IMR-90 (cell line): Measurements from ENCODE around the gene ST3GAL3. TPM values are rescaled to one million over a fixed set of nuclear protein-coding genes. Genes with fewer than 3 reads are reported as not detected.

Experiments
- ATAC-seq: fragments of 200-7000 bp; cut with Tn5 transposase; 2 replicates; pipeline ENCODE4 v1.9.1; 2020; ENCODE audit warnings: low read depth, mild to moderate bottlenecking, moderate library complexity
- BruUV-seq: library from RNA; stranded (reverse); fragments of 400-500 nt; replicated peaks from 2 replicates; lab custom pipeline; 2021; lab: Mats Ljungman, UMichigan
- CTCF ChIA-PET: fragments of 300-600 bp; formaldehyde crosslinking; extraction: SDS; loops from one replicate; lab custom pipeline; 2021; ENCODE audit warnings: antibody characterized with exemption; lab: Yijun Ruan, JAX
- POLR2A ChIA-PET: fragments of 300-600 bp; sonication (Branson Sonifier 250); formaldehyde crosslinking; loops from one replicate; lab custom pipeline; 2022; ENCODE audit warnings: antibody characterized with exemption; ENCODE audit not compliant: unreplicated experiment; lab: Charles Lee
- DNase-seq: peaks from one replicate; pipeline ENCODE4 v3.0.0; 2013
- H2AFZ ChIP-seq: replicated peaks from 2 replicates; pipeline ENCODE3; 2013; ENCODE audit warnings: low read length, mild to moderate bottlenecking; ENCODE audit not compliant: poor library complexity
- H2AK5ac ChIP-seq: 2 replicates; pipeline ENCODE4 v1.6.1; 2013; ENCODE audit warnings: low read depth, low read length, inconsistent platforms
- H2AK9ac ChIP-seq: replicated peaks from 2 replicates; pipeline ENCODE3; 2013; ENCODE audit warnings: mild to moderate bottlenecking, low read depth, low read length, moderate library complexity; ENCODE audit not compliant: poor library complexity
- H2BK120ac ChIP-seq: 2 replicates; pipeline ENCODE4 v1.6.1; 2013; ENCODE audit warnings: low read depth, low read length, inconsistent platforms
- H2BK15ac ChIP-seq: 3 replicates; pipeline ENCODE4 v1.6.1; 2013; ENCODE audit warnings: low read depth, low read length, inconsistent platforms
- H2BK20ac ChIP-seq: 2 replicates; pipeline ENCODE4 v1.6.1; 2013; ENCODE audit warnings: low read depth, mild to moderate bottlenecking, inconsistent platforms, low read length, moderate library complexity
- H2BK5ac ChIP-seq: 2 replicates; pipeline ENCODE4 v1.6.1; 2013; ENCODE audit warnings: mild to moderate bottlenecking, low read depth, low read length, inconsistent platforms; ENCODE audit not compliant: poor library complexity, severe bottlenecking
- H3K14ac ChIP-seq: replicated peaks from 2 replicates; pipeline ENCODE4 v1.6.1; 2013; ENCODE audit warnings: low read depth, low read length, inconsistent platforms
- H3K18ac ChIP-seq: 2 replicates; pipeline ENCODE4 v1.6.1; 2013; ENCODE audit warnings: low read depth, low read length, control low read depth
- H3K23ac ChIP-seq: 2 replicates; pipeline ENCODE4 v1.6.1; 2013; ENCODE audit warnings: low read depth, low read length, inconsistent platforms
- H3K27ac ChIP-seq: 2 replicates; pipeline ENCODE4 v1.5.1; 2013; ENCODE audit warnings: mild to moderate bottlenecking, control low read depth, low read length; ENCODE audit not compliant: insufficient read depth
- H3K27me3 ChIP-seq: 2 replicates; pipeline ENCODE4 v1.6.1; 2013; ENCODE audit warnings: low read length; ENCODE audit not compliant: control insufficient read depth, insufficient read depth
- H3K36me3 ChIP-seq: 2 replicates; pipeline ENCODE4 v1.6.1; 2013; ENCODE audit warnings: low read length, mixed read lengths; ENCODE audit not compliant: control insufficient read depth, insufficient read depth
- H3K4ac ChIP-seq: 2 replicates; pipeline ENCODE4 v1.6.1; 2013; ENCODE audit warnings: low read depth, low read length, inconsistent platforms
- H3K4me1 ChIP-seq: 2 replicates; pipeline ENCODE4 v1.6.1; 2013; ENCODE audit warnings: low read length, mixed read lengths; ENCODE audit not compliant: control insufficient read depth, insufficient read depth
- H3K4me2 ChIP-seq: 2 replicates; pipeline ENCODE4 v1.6.1; 2013; ENCODE audit warnings: low read depth, mild to moderate bottlenecking, control low read depth, low read length, moderate library complexity
- H3K4me3 ChIP-seq: 2 replicates; pipeline ENCODE4 v1.5.1; 2013; ENCODE audit warnings: low read depth, mild to moderate bottlenecking, control low read depth, low read length, moderate library complexity; ENCODE audit not compliant: insufficient read depth
- H3K56ac ChIP-seq: 2 replicates; pipeline ENCODE4 v1.6.1; 2013; ENCODE audit warnings: low read length, inconsistent platforms; ENCODE audit not compliant: insufficient read depth; ENCODE audit errors: extremely low read depth
- H3K79me1 ChIP-seq, 2 experiments: 2 replicates each; pipeline ENCODE4 v1.6.1; 2013; ENCODE audit warnings: low read length in 2 of 2, inconsistent platforms in 1 of 2, low read depth in 1 of 2
- H3K9ac ChIP-seq: 2 replicates; pipeline ENCODE4 v1.6.1; 2013; ENCODE audit warnings: low read depth, low read length, control low read depth
- H3K9me1 ChIP-seq: 2 replicates; pipeline ENCODE4 v1.6.1; 2013; ENCODE audit warnings: low read length, inconsistent platforms; ENCODE audit not compliant: insufficient read depth
- H3K9me3 ChIP-seq: 2 replicates; pipeline ENCODE4 v1.6.1; 2013; ENCODE audit warnings: low read length; ENCODE audit not compliant: control insufficient read depth, insufficient read depth
- H4K20me1 ChIP-seq: 2 replicates; pipeline ENCODE4 v1.6.1; 2013; ENCODE audit warnings: low read length, inconsistent platforms; ENCODE audit not compliant: insufficient read depth
- H4K5ac ChIP-seq: 2 replicates; pipeline ENCODE4 v1.6.1; 2013; ENCODE audit warnings: mild to moderate bottlenecking, low read depth, low read length, control low read depth
- H4K8ac ChIP-seq, 2 experiments: 2 replicates each; pipeline ENCODE4 v1.6.1; 2013; ENCODE audit warnings: low read depth in 2 of 2, low read length in 2 of 2, control low read depth in 1 of 2, inconsistent platforms in 1 of 2
- H4K91ac ChIP-seq: 2 replicates; pipeline ENCODE4 v1.6.1; 2013; ENCODE audit warnings: low read depth, low read length, inconsistent platforms; ENCODE audit not compliant: insufficient read depth
- BHLHE40 ChIP-seq: fragments of 150-350 bp; IDR thresholded peaks from 2 replicates; pipeline ENCODE4 v1.6.1; 2016; ENCODE audit warnings: mild to moderate bottlenecking, low read depth, low read length
- CEBPB ChIP-seq: IDR thresholded peaks from 2 replicates; pipeline ENCODE4 v1.6.1; 2012; ENCODE audit warnings: low read depth, low read length, improper control_type of control experiment
- FOS ChIP-seq: fragments of 150-350 bp; IDR thresholded peaks from 2 replicates; pipeline ENCODE4 v1.6.1; 2016; ENCODE audit warnings: low read depth, low read length
- MAFK ChIP-seq: IDR thresholded peaks from 2 replicates; pipeline ENCODE4 v1.6.1; 2012; ENCODE audit warnings: low read depth, low read length, improper control_type of control experiment
- MAZ ChIP-seq: IDR thresholded peaks from 2 replicates; pipeline ENCODE4 v1.6.1; 2012; ENCODE audit warnings: low read depth, mild to moderate bottlenecking, low read length, improper control_type of control experiment, moderate library complexity, borderline replicate concordance
- MXI1 ChIP-seq: IDR thresholded peaks from 2 replicates; pipeline ENCODE4 v1.6.1; 2012; ENCODE audit warnings: low read depth, mild to moderate bottlenecking, low read length, moderate library complexity, borderline replicate concordance
- NFE2L2 ChIP-seq: fragments of 150-350 bp; IDR thresholded peaks from 2 replicates; pipeline ENCODE4 v1.6.1; 2016; ENCODE audit warnings: low read depth, mild to moderate bottlenecking, low read length
- POLR2A ChIP-seq: IDR thresholded peaks from 2 replicates; pipeline ENCODE4 v1.6.1; 2012; ENCODE audit warnings: mild to moderate bottlenecking, low read depth, low read length
- RAD21 ChIP-seq: IDR thresholded peaks from 2 replicates; pipeline ENCODE4 v1.6.1; 2012; ENCODE audit warnings: low read length, improper control_type of control experiment
- RCOR1 ChIP-seq: IDR thresholded peaks from 2 replicates; pipeline ENCODE4 v1.6.1; 2012; ENCODE audit warnings: mild to moderate bottlenecking, low read length, improper control_type of control experiment; ENCODE audit not compliant: insufficient replicate concordance
- RFX5 ChIP-seq: IDR thresholded peaks from 2 replicates; pipeline ENCODE4 v1.8.0; 2012; ENCODE audit warnings: low read depth, mild to moderate bottlenecking, low read length, moderate library complexity
- SMC3 ChIP-seq: fragments of 150-350 bp; IDR thresholded peaks from 2 replicates; pipeline ENCODE4 v1.6.1; 2016; ENCODE audit warnings: low read depth, mild to moderate bottlenecking, antibody characterized with exemption, low read length, moderate library complexity
- USF2 ChIP-seq: fragments of 150-350 bp; IDR thresholded peaks from 2 replicates; pipeline ENCODE4 v1.6.1; 2017; ENCODE audit warnings: mild to moderate bottlenecking, antibody characterized with exemption, low read length, low read depth
- WGBS, 2 experiments: methylation state at CpG; one replicate each; pipeline versions ENCODE4 v1.1.5 to v1.1.7; 2013; ENCODE audit warnings: missing lambda C conversion rate in 2 of 2; ENCODE audit not compliant: insufficient read length in 1 of 2; ENCODE audit errors: extremely low coverage in 2 of 2; 5-methylcytosine and 5-hydroxymethylcytosine counted together
- dilution Hi-C: fragments of 300-500 bp; cut with HindIII; formaldehyde crosslinking; loops from one replicate; pipeline ENCODE4 v1.14.3; 2018; ENCODE audit warnings: low sequenced_read_pairs; ENCODE audit not compliant: unreplicated experiment
- in situ Hi-C: fragments of 300-500 bp; cut with MboI; formaldehyde crosslinking; loops from 3 replicates; pipeline ENCODE4 v1.14.3; 2019; ENCODE audit warnings: low sequenced_read_pairs, inconsistent platforms, mixed read lengths
- intact Hi-C: fragments of 100-400 bp; cut with micrococcal nuclease; formaldehyde crosslinking; loops from 2 replicates; pipeline ENCODE4 v1.10.0; 2022
- polyA plus RNA-seq, 3 experiments: library from polyadenylated mRNA; depleted of rRNA; stranded (reverse); fragments of >200 nt; gene quantifications; 2 replicates each; pipeline ENCODE4 v1.2.3, GENCODE V29; 2012; ENCODE audit warnings: low replicate concordance in 1 of 3
- total RNA-seq: library from RNA; depleted of rRNA; stranded (reverse); fragments of >200 nt; gene quantifications from 2 replicates; pipeline ENCODE4 v1.2.3, GENCODE V29; 2012
- TF ChIP-seq, protein P1 (sequence below): fragments of 150-350 bp; IDR thresholded peaks from 2 replicates; pipeline ENCODE4 v1.6.1; 2016; ENCODE audit warnings: low read depth, mild to moderate bottlenecking, low read length, moderate library complexity, borderline replicate concordance
- TF ChIP-seq, protein P2 (sequence below): conservative IDR thresholded peaks from 2 replicates; pipeline ENCODE4 v1.5.1; 2012; ENCODE audit warnings: mild to moderate bottlenecking, low read depth, low read length, improper control_type of control experiment

Gene ST3GAL3
- total and polyA plus RNA-seq, 2 of the 4 experiments (the other 2 are of a cell fraction): 12.0 to 14.8 TPM

- CTCF ChIA-PET: interaction anchor here (0.6 kb wide), 1 partner anchor 811 kb away, joined by 3 read pairs; no protein-coding TSS in a partner anchor
These were observed 200.9 kb downstream of the ST3GAL3 start for GRCh38 chr1:43908226-43908625.

More at GRCh38 chr1:43908226-43908625, 200.9 kb downstream of the ST3GAL3 start:
- Histone ChIP-seq H3K36me3 (peaks cover 2% of the 10 kb centered on the region), H3K27me3 (no peaks in the 10 kb centered on the region), H3K18ac (no peak overlapping the region), H3K9ac (no peak overlapping the region), H3K9me3 (no peaks in the 10 kb centered on the region), H2AFZ (no peak overlapping the region), H3K4me3 (no peak overlapping the region), H4K91ac (no peak overlapping the region), H2AK5ac (no peak overlapping the region), H3K14ac (no peak overlapping the region), H4K5ac (no peak overlapping the region), H3K23ac (no peak overlapping the region), H3K4ac (no peak overlapping the region), H3K27ac (no peak overlapping the region), H2BK20ac (no peak overlapping the region), H2BK15ac (no peak overlapping the region), H2BK120ac (no peak overlapping the region), H2AK9ac (no peak overlapping the region), H4K20me1 (no peaks in the 10 kb centered on the region), H3K4me1 (peaks cover 9% of the 10 kb centered on the region; the same call in 1 of the 2 replicates), H4K8ac (no peak overlapping the region), H3K56ac (no peak overlapping the region), H2BK5ac (no peak overlapping the region), H3K79me1 (no peaks in the 10 kb centered on the region), H3K9me1 (0 out of 2 replicates have a peak, but pooled peaks cover 5% of the 10 kb centered on the region), H3K4me2 (no peak overlapping the region)
- WGBS, 2 experiments: no CpG with 5 or more reads among the region's 2 CpGs
- in situ Hi-C loops (no loop called here), dilution Hi-C loops (no loop called here), intact Hi-C loops (no loop called here)
- POLR2A ChIA-PET: no interaction called here
- no peak for ATAC-seq
- no TSS peak for BruUV-seq
- TF ChIP-seq MXI1: no peak
- no peak for TF ChIP-seq CEBPB
- no peak for TF ChIP-seq BHLHE40
- TF ChIP-seq RFX5: no peak
- TF ChIP-seq RAD21: no peak
- no peak for TF ChIP-seq POLR2A
- TF ChIP-seq USF2: no peak
- TF ChIP-seq NFE2L2: no peak
- no peak for TF ChIP-seq SMC3
- no peak for TF ChIP-seq MAFK
- no peak for TF ChIP-seq FOS
- no peak for TF ChIP-seq MAZ
- no peak for TF ChIP-seq RCOR1
- TF ChIP-seq, protein P1, sequence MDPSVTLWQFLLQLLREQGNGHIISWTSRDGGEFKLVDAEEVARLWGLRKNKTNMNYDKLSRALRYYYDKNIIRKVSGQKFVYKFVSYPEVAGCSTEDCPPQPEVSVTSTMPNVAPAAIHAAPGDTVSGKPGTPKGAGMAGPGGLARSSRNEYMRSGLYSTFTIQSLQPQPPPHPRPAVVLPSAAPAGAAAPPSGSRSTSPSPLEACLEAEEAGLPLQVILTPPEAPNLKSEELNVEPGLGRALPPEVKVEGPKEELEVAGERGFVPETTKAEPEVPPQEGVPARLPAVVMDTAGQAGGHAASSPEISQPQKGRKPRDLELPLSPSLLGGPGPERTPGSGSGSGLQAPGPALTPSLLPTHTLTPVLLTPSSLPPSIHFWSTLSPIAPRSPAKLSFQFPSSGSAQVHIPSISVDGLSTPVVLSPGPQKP: no peak
- TF ChIP-seq, protein P2, sequence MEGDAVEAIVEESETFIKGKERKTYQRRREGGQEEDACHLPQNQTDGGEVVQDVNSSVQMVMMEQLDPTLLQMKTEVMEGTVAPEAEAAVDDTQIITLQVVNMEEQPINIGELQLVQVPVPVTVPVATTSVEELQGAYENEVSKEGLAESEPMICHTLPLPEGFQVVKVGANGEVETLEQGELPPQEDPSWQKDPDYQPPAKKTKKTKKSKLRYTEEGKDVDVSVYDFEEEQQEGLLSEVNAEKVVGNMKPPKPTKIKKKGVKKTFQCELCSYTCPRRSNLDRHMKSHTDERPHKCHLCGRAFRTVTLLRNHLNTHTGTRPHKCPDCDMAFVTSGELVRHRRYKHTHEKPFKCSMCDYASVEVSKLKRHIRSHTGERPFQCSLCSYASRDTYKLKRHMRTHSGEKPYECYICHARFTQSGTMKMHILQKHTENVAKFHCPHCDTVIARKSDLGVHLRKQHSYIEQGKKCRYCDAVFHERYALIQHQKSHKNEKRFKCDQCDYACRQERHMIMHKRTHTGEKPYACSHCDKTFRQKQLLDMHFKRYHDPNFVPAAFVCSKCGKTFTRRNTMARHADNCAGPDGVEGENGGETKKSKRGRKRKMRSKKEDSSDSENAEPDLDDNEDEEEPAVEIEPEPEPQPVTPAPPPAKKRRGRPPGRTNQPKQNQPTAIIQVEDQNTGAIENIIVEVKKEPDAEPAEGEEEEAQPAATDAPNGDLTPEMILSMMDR: no peak
- no peak for DNase-seq
